Measurements from ENCODE around the gene INPP5D. TPM values are rescaled to one million over a fixed set of nuclear protein-coding genes. Genes with fewer than 3 reads are reported as not detected.
"Not testable (repeated sequence)": the region's sequence is repeated elsewhere in the genome, so short reads cannot be mapped to it uniquely, and the experiment has no call there.

The INPP5D gene
- total and polyA plus RNA-seq, 3 donors from 2014 or later = 5.7 to 12.7 (median 11.2) TPM

DNA sequence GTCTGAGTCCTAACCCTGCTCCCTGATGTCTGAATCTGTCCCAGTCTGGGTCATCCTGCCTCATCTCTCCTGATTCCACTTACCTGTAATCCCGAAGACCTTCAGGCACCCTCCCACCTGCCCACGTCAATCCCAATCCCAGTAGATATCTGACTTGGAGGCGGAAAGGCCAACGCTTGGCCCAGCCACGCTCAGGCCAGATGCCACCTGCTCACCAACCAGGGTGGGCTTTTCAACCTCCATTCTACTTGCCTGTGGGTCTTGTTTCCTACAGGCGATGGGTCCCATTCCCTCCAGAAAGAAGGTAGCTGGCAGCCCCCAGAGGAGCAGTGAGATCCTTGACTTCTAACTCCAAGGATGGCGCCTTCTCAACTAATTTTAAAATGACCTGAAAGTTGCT, 59.7 kb downstream of the INPP5D start:
- Histone ChIP-seq H3K4me3 (no peak overlapping the region), H3K9me3 (no peaks in the 10 kb centered on the region), H3K27ac (no peak overlapping the region), H3K4me1 (no peaks in the 10 kb centered on the region), H3K36me3 (ENCODE audit: low read depth, missing control alignments) (no peaks in the 10 kb centered on the region), H3K27me3 (no peaks in the 10 kb centered on the region)
- TF ChIP-seq POLR2A (IDR thresholded peaks at IDR 0.05) = no peak
- TF ChIP-seq, protein P1, sequence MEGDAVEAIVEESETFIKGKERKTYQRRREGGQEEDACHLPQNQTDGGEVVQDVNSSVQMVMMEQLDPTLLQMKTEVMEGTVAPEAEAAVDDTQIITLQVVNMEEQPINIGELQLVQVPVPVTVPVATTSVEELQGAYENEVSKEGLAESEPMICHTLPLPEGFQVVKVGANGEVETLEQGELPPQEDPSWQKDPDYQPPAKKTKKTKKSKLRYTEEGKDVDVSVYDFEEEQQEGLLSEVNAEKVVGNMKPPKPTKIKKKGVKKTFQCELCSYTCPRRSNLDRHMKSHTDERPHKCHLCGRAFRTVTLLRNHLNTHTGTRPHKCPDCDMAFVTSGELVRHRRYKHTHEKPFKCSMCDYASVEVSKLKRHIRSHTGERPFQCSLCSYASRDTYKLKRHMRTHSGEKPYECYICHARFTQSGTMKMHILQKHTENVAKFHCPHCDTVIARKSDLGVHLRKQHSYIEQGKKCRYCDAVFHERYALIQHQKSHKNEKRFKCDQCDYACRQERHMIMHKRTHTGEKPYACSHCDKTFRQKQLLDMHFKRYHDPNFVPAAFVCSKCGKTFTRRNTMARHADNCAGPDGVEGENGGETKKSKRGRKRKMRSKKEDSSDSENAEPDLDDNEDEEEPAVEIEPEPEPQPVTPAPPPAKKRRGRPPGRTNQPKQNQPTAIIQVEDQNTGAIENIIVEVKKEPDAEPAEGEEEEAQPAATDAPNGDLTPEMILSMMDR (IDR thresholded peaks at IDR 0.05) = no peak
- 97 to 98% methylated on average over 7 of the region's 7 CpGs for WGBS, 2 donors
- intact Hi-C loops (cut with DNase I; ENCODE audit: low total_unique reads) = no loop called here
- DNase-seq = no peak

DNA sequence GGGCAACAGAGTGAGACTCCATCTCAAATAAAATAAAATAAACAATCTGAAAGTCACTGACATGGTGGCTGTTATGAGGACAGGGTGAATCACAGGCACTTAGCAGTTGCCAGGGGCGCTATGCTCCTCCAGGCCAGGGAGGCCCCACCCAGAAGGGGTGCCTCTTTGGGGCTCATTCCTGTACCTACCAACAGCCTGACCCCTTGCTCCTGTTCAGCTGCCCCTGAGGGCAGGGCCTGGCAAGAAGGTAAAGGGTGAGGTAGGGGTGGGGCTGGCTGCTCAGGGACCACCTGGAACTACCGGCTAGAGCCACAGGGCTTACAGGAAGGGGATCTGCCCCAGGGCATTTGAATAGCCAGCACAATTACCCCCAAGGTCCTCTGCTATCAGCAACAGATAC, 60.3 kb downstream of the INPP5D start:
- Histone ChIP-seq H3K9me3 (no peaks in the 10 kb centered on the region), H3K4me3 (no peak overlapping the region), H3K36me3 (ENCODE audit: low read depth, missing control alignments) (no peaks in the 10 kb centered on the region), H3K27ac (no peak overlapping the region), H3K27me3 (no peaks in the 10 kb centered on the region), H3K4me1 (no peaks in the 10 kb centered on the region)
- WGBS, 2 donors = 83 to 90% methylated on average over 2 of the region's 2 CpGs
- TF ChIP-seq, protein P1 (IDR thresholded peaks at IDR 0.05) = no peak
- no peak for TF ChIP-seq POLR2A (IDR thresholded peaks at IDR 0.05)
- intact Hi-C loops (cut with DNase I; ENCODE audit: low total_unique reads) = no loop called here
- no peak for DNase-seq

DNA sequence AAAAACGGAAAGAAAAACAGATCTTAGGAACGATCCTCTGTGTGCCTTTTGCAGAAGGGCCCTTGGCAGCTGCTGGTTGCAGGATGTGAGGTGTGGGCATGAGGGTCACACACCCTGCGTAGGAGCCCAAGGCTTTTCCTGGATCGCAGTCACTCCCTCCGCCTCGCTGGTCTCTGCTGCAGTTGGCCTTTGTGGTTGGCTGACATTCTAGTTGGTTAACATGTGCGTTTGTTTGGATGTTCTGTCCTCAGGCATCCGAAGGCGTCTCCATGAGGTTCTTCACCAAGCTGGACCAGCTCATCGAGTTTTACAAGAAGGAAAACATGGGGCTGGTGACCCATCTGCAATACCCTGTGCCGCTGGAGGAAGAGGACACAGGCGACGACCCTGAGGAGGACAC, 61.7 kb downstream of the INPP5D start:
- no peak for TF ChIP-seq POLR2A (IDR thresholded peaks at IDR 0.05)
- TF ChIP-seq, protein P1 (IDR thresholded peaks at IDR 0.05) = no peak
- no peaks in the 10 kb centered on the region for H3K27me3 ChIP-seq
- no peak for DNase-seq
- H3K4me3 ChIP-seq = no peak overlapping the region
- no peak overlapping the region for H3K27ac ChIP-seq
- WGBS, 2 donors = 73 to 80% methylated on average over 13 of the region's 13 CpGs
- H3K9me3 ChIP-seq = no peaks in the 10 kb centered on the region
- no peaks in the 10 kb centered on the region for H3K36me3 ChIP-seq (ENCODE audit: low read depth, missing control alignments)
- intact Hi-C loops (cut with DNase I; ENCODE audit: low total_unique reads) = no loop called here
- H3K4me1 ChIP-seq = no peaks in the 10 kb centered on the region

DNA sequence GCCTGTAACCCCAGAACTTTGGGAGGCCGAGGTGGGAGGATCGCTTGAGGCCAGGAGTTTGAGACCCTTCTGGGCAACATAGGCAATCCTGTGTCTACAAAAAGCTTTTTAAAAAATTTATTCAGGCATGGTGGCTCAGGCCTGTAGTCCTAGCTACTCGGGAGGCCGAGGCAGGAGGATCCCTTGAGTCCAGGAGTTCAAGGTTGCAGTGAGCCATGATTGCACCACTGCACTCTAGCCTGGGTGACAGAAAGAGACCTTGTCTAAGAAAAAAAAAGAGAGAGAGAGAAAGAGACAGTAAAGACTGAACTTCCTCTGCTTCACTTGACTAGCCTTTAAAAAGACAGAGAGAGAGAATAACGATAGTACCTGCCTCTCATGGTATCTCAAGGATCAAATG, 62.4 kb downstream of the INPP5D start:
- Histone ChIP-seq H3K4me1 (no peaks in the 10 kb centered on the region), H3K9me3 (no peaks in the 10 kb centered on the region), H3K36me3 (ENCODE audit: low read depth, missing control alignments) (no peaks in the 10 kb centered on the region), H3K4me3 (no peak overlapping the region), H3K27me3 (no peaks in the 10 kb centered on the region), H3K27ac (no peak overlapping the region)
- TF ChIP-seq, protein P1 (IDR thresholded peaks at IDR 0.05) = no peak
- no peak for TF ChIP-seq POLR2A (IDR thresholded peaks at IDR 0.05)
- DNase-seq = no peak
- intact Hi-C loops (cut with DNase I; ENCODE audit: low total_unique reads) = no loop called here
- WGBS, 2 donors = 85 to 88% methylated on average over 5 of the region's 5 CpGs

DNA sequence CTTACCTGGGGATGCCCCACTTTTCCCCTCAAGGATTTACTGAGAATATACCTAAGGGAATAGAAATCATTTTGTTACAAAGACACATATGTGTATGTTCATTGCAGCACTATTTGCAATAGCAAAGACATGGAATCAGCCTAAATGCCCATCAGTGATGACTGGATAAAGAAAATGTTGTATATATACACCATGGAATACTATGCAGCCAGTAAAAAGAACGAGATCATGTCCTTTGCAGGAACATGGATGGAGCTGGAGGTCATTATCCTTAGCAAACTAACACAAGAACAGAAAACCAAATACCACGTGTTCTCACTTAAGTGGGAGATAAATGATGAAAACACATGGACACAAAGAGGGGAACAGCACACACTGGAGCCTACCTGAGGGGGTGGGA, 63.4 kb downstream of the INPP5D start:
- H3K36me3 ChIP-seq (ENCODE audit: low read depth, missing control alignments); H3K27me3 ChIP-seq; H3K9me3 ChIP-seq; H3K4me1 ChIP-seq; H3K27ac ChIP-seq; intact Hi-C loops (cut with DNase I; ENCODE audit: low total_unique reads); H3K4me3 ChIP-seq; DNase-seq: not testable (repeated sequence)
- 54 to 65% methylated on average over 2 of the region's 2 CpGs for WGBS, 2 donors

All from testis (tissue), 3 donors.